ENCODE measurements around the gene PRAMEF26.
"Not testable (repeated sequence)": the region's sequence is repeated elsewhere in the genome, so short reads cannot be mapped to it uniquely, and the experiment has no call there.

Gene PRAMEF26

GRCh38 chr1:13155909-13156308, at the start of gene PRAMEF26:
Gene PRAMEF26 (minus strand): TSS chr1:13156009. CDS start chr1:13153095, 2,914 bp downstream.
- DNase-seq (ENCODE audit: low spot score), result not testable (repeated sequence)

GRCh38 chr1:13201309-13201708, 45.5 kb upstream of the PRAMEF26 start, which contains the start of gene PRAMEF13:
Gene PRAMEF13 (minus strand): TSS chr1:13201409. CDS start chr1:13199589, 1,820 bp downstream.
- DNase-seq (ENCODE audit: low spot score), result not testable (repeated sequence)

GRCh38 chr1:13171548-13171947, 15.7 kb upstream of the PRAMEF26 start, which contains the start of gene PRAMEF9:
Gene PRAMEF9 (plus strand): TSS chr1:13171848. CDS start chr1:13175281, 3,433 bp downstream.
- DNase-seq (ENCODE audit: low spot score), result not testable (repeated sequence)

GRCh38 chr1:13165531-13165930, 9.7 kb upstream of the PRAMEF26 start, which contains the start of gene HNRNPCL4:
Gene HNRNPCL4 (minus strand): TSS chr1:13165631. CDS start chr1:13165467, 164 bp downstream.
- DNase-seq (ENCODE audit: low spot score), result not testable (repeated sequence)

GRCh38 chr1:13116754-13117153, 39.1 kb downstream of the PRAMEF26 start, which contains the start of gene HNRNPCL2:
Gene HNRNPCL2 (minus strand): TSS chr1:13116854. CDS start chr1:13116400, 454 bp downstream.
- DNase-seq (ENCODE audit: low spot score), result not testable (repeated sequence)
